ENCODE results near the gene TYMS. TPM values are rescaled to one million over a fixed set of nuclear protein-coding genes. Genes with fewer than 3 reads are reported as not detected.

TYMS gene
- total and polyA plus RNA-seq, 9 of the 15 experiments (the other 6 are each of a cell fraction or from before 2014, with no cell fraction given) = 69.1 to 409 (median 175) TPM

DNA sequence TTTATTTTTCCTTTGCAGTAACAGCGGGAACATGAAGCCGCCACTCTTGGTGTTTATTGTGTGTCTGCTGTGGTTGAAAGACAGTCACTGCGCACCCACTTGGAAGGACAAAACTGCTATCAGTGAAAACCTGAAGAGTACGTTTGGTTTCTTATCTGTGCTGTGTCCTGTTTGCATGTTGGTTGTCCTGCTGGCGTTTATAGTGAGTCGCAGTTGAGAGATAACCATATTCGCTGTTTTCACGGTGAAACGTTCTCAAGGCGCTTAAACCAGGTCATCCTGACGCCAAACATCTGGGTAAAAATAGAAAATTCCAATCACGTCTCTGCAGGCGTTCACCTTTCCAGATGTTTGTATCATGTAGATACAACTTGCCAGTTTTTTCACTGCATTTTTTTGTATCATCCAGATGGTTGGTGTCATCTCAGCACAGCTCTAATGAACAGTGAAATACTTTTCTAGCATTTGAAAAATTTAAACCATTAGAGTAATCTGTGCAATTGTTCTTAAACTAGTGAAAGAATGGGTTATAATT is 39.4 kb upstream of the TYMS start (continued):
- TF ChIP-seq SOX6 (IDR thresholded peaks at IDR 0.05) (peak; percentile 97), WHSC1 (IDR thresholded peaks at IDR 0.05; ENCODE audit: low read length) (no peak), PTBP1 (IDR thresholded peaks at IDR 0.05; ENCODE audit: low read depth, low read length) (no peak), ZEB2 (IDR thresholded peaks at IDR 0.05) (peak; percentile 93), SP2 (IDR thresholded peaks at IDR 0.05; ENCODE audit: extremely low read depth, low read depth, low read length, poor library complexity, severe bottlenecking) (no peak), NFE2 (IDR thresholded peaks at IDR 0.05; ENCODE audit: low read depth) (peak; percentile 58), NFE2L1 (tag; IDR thresholded peaks at IDR 0.05; ENCODE audit: borderline replicate concordance, low read depth) (no peak), HMG20A (CRISPR knock-in tag; conservative IDR thresholded peaks at IDR 0.05) (no peak), TFE3 (CRISPR knock-in tag; IDR thresholded peaks at IDR 0.05) (no peak), CBX8 (IDR thresholded peaks at IDR 0.05; ENCODE audit: borderline replicate concordance, extremely low read depth, low read depth, low read length, poor library complexity, severe bottlenecking) (no peak), RBM25 (IDR thresholded peaks at IDR 0.05; ENCODE audit: low read depth, low read length, severe bottlenecking) (no peak), CBFA2T2 (conservative IDR thresholded peaks at IDR 0.05) (peak; percentile 100), ZNF551 (CRISPR knock-in tag; IDR thresholded peaks at IDR 0.05) (no peak), MXI1 (IDR thresholded peaks at IDR 0.05; ENCODE audit: low read depth, low read length) (no peak; the same call in 1 of the 2 replicates), KAT7 (CRISPR knock-in tag; IDR thresholded peaks at IDR 0.05; ENCODE audit: borderline replicate concordance) (no peak), NFATC3 (IDR thresholded peaks at IDR 0.05) (peak; percentile 87; the same call in 1 of the 2 replicates), FIP1L1 (IDR thresholded peaks at IDR 0.05; ENCODE audit: low read depth, low read length, poor library complexity, severe bottlenecking) (no peak), CHD2 (IDR thresholded peaks at IDR 0.05; ENCODE audit: low read depth, low read length) (no peak), MAZ (CRISPR knock-in tag; conservative IDR thresholded peaks at IDR 0.05 in 1 of 2, IDR thresholded peaks at IDR 0.05 in 1 of 2) (peak; percentile 45 to 55; a peak in 2 of 4 replicates), ZNF239 (CRISPR knock-in tag; IDR thresholded peaks at IDR 0.05) (no peak), RBM34 (IDR thresholded peaks at IDR 0.05; ENCODE audit: borderline replicate concordance, insufficient read depth, low read length) (no peak), TRIM24 (IDR thresholded peaks at IDR 0.05) (peak; percentile 99), MXD1 (CRISPR knock-in tag; IDR thresholded peaks at IDR 0.05; ENCODE audit: borderline replicate concordance, poor library complexity, severe bottlenecking) (no peak)
- TF ChIP-seq, protein P1, sequence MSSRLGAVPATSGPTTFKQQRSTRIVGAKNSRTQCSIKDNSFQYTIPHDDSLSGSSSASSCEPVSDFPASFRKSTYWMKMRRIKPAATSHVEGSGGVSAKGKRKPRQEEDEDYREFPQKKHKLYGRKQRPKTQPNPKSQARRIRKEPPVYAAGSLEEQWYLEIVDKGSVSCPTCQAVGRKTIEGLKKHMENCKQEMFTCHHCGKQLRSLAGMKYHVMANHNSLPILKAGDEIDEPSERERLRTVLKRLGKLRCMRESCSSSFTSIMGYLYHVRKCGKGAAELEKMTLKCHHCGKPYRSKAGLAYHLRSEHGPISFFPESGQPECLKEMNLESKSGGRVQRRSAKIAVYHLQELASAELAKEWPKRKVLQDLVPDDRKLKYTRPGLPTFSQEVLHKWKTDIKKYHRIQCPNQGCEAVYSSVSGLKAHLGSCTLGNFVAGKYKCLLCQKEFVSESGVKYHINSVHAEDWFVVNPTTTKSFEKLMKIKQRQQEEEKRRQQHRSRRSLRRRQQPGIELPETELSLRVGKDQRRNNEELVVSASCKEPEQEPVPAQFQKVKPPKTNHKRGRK (tag; IDR thresholded peaks at IDR 0.05) = no peak
- TF ChIP-seq, protein P2, sequence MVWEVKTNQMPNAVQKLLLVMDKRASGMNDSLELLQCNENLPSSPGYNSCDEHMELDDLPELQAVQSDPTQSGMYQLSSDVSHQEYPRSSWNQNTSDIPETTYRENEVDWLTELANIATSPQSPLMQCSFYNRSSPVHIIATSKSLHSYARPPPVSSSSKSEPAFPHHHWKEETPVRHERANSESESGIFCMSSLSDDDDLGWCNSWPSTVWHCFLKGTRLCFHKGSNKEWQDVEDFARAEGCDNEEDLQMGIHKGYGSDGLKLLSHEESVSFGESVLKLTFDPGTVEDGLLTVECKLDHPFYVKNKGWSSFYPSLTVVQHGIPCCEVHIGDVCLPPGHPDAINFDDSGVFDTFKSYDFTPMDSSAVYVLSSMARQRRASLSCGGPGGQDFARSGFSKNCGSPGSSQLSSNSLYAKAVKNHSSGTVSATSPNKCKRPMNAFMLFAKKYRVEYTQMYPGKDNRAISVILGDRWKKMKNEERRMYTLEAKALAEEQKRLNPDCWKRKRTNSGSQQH (CRISPR knock-in tag; IDR thresholded peaks at IDR 0.05) = no peak
